NCI-H510A treated with DMSO at 0.1 percent for 48 hours (cell line): ENCODE results near the gene FAM98A.

Experiments
- DNase-seq: peaks from one replicate; lab custom pipeline; 2025; lab: John Stamatoyannopoulos, UW

The FAM98A gene

GRCh38 chr2:33597026-33597425, 2.1 kb downstream of the FAM98A start:
- no peak for DNase-seq

GRCh38 chr2:33595385-33595784, 3.7 kb downstream of the FAM98A start:
- DNase-seq = no peak

- DNase-seq = no peak
Observed at GRCh38 chr2:33589444-33589843, 9.7 kb downstream of the FAM98A start.

GRCh38 chr2:33588232-33588631, 10.9 kb downstream of the FAM98A start:
- DNase-seq = no peak

GRCh38 chr2:33586766-33587165, 12.3 kb downstream of the FAM98A start:
- no peak for DNase-seq

GRCh38 chr2:33583194-33583938, 15.7 kb downstream of the FAM98A start:
- DNase-seq = no peak

GRCh38 chr2:33581872-33582271, 17.2 kb downstream of the FAM98A start:
- no peak for DNase-seq

GRCh38 chr2:33579227-33579626, 19.9 kb downstream of the FAM98A start:
- DNase-seq = no peak

GRCh38 chr2:33577668-33578067, 21.4 kb downstream of the FAM98A start:
- DNase-seq = no peak

GRCh38 chr2:33577084-33577483, 22.0 kb downstream of the FAM98A start:
- DNase-seq = no peak

- no peak for DNase-seq
Observed at GRCh38 chr2:33573657-33574056, 25.4 kb downstream of the FAM98A start.

- DNase-seq = no peak
Observed at GRCh38 chr2:33570681-33571080, 28.4 kb downstream of the FAM98A start.

- DNase-seq = no peak
Observed at GRCh38 chr2:33561872-33562271, 37.2 kb downstream of the FAM98A start.

GRCh38 chr2:33560017-33560416, 39.1 kb downstream of the FAM98A start:
- DNase-seq = no peak

GRCh38 chr2:33559328-33559727, 39.8 kb downstream of the FAM98A start:
- no peak for DNase-seq

- DNase-seq = no peak
Observed at GRCh38 chr2:33555681-33556080, 43.4 kb downstream of the FAM98A start.

- no peak for DNase-seq
Observed at GRCh38 chr2:33552758-33553461, 46.2 kb downstream of the FAM98A start.

- no peak for DNase-seq
Observed at GRCh38 chr2:33550206-33550605, 48.9 kb downstream of the FAM98A start.

- no peak for DNase-seq
Observed at GRCh38 chr2:33541243-33541642, 57.9 kb downstream of the FAM98A start.

GRCh38 chr2:33535421-33535820, 63.7 kb downstream of the FAM98A start:
- DNase-seq = no peak
